IMR-90 (cell line): Measurements from ENCODE around the gene NUDT16. TPM values are rescaled to one million over a fixed set of nuclear protein-coding genes. Genes with fewer than 3 reads are reported as not detected.

Source experiments
- ATAC-seq: fragments of 200-7000 bp; cut with Tn5 transposase; 2 replicates; pipeline ENCODE4 v1.9.1; 2020; ENCODE audit warnings: low read depth, mild to moderate bottlenecking, moderate library complexity
- BruUV-seq: library from RNA; stranded (reverse); fragments of 400-500 nt; replicated peaks from 2 replicates; lab custom pipeline; 2021; lab: Mats Ljungman, UMichigan
- CTCF ChIA-PET: fragments of 300-600 bp; formaldehyde crosslinking; extraction: SDS; loops from one replicate; lab custom pipeline; 2021; ENCODE audit warnings: antibody characterized with exemption; lab: Yijun Ruan, JAX
- POLR2A ChIA-PET: fragments of 300-600 bp; sonication (Branson Sonifier 250); formaldehyde crosslinking; loops from one replicate; lab custom pipeline; 2022; ENCODE audit warnings: antibody characterized with exemption; ENCODE audit not compliant: unreplicated experiment; lab: Charles Lee
- DNase-seq: peaks from one replicate; pipeline ENCODE4 v3.0.0; 2013
- H2AFZ ChIP-seq: replicated peaks from 2 replicates; pipeline ENCODE3; 2013; ENCODE audit warnings: low read length, mild to moderate bottlenecking; ENCODE audit not compliant: poor library complexity
- H2AK5ac ChIP-seq: 2 replicates; pipeline ENCODE4 v1.6.1; 2013; ENCODE audit warnings: low read depth, low read length, inconsistent platforms
- H2AK9ac ChIP-seq: replicated peaks from 2 replicates; pipeline ENCODE3; 2013; ENCODE audit warnings: mild to moderate bottlenecking, low read depth, low read length, moderate library complexity; ENCODE audit not compliant: poor library complexity
- H2BK120ac ChIP-seq: 2 replicates; pipeline ENCODE4 v1.6.1; 2013; ENCODE audit warnings: low read depth, low read length, inconsistent platforms
- H2BK15ac ChIP-seq: 3 replicates; pipeline ENCODE4 v1.6.1; 2013; ENCODE audit warnings: low read depth, low read length, inconsistent platforms
- H2BK20ac ChIP-seq: 2 replicates; pipeline ENCODE4 v1.6.1; 2013; ENCODE audit warnings: low read depth, mild to moderate bottlenecking, inconsistent platforms, low read length, moderate library complexity
- H2BK5ac ChIP-seq: 2 replicates; pipeline ENCODE4 v1.6.1; 2013; ENCODE audit warnings: mild to moderate bottlenecking, low read depth, low read length, inconsistent platforms; ENCODE audit not compliant: poor library complexity, severe bottlenecking
- H3K14ac ChIP-seq: replicated peaks from 2 replicates; pipeline ENCODE4 v1.6.1; 2013; ENCODE audit warnings: low read depth, low read length, inconsistent platforms
- H3K18ac ChIP-seq: 2 replicates; pipeline ENCODE4 v1.6.1; 2013; ENCODE audit warnings: low read depth, low read length, control low read depth
- H3K23ac ChIP-seq: 2 replicates; pipeline ENCODE4 v1.6.1; 2013; ENCODE audit warnings: low read depth, low read length, inconsistent platforms
- H3K27ac ChIP-seq: 2 replicates; pipeline ENCODE4 v1.5.1; 2013; ENCODE audit warnings: mild to moderate bottlenecking, control low read depth, low read length; ENCODE audit not compliant: insufficient read depth
- H3K27me3 ChIP-seq: 2 replicates; pipeline ENCODE4 v1.6.1; 2013; ENCODE audit warnings: low read length; ENCODE audit not compliant: control insufficient read depth, insufficient read depth
- H3K36me3 ChIP-seq: 2 replicates; pipeline ENCODE4 v1.6.1; 2013; ENCODE audit warnings: low read length, mixed read lengths; ENCODE audit not compliant: control insufficient read depth, insufficient read depth
- H3K4ac ChIP-seq: 2 replicates; pipeline ENCODE4 v1.6.1; 2013; ENCODE audit warnings: low read depth, low read length, inconsistent platforms
- H3K4me1 ChIP-seq: 2 replicates; pipeline ENCODE4 v1.6.1; 2013; ENCODE audit warnings: low read length, mixed read lengths; ENCODE audit not compliant: control insufficient read depth, insufficient read depth
- H3K4me2 ChIP-seq: 2 replicates; pipeline ENCODE4 v1.6.1; 2013; ENCODE audit warnings: low read depth, mild to moderate bottlenecking, control low read depth, low read length, moderate library complexity
- H3K4me3 ChIP-seq: 2 replicates; pipeline ENCODE4 v1.5.1; 2013; ENCODE audit warnings: low read depth, mild to moderate bottlenecking, control low read depth, low read length, moderate library complexity; ENCODE audit not compliant: insufficient read depth
- H3K56ac ChIP-seq: 2 replicates; pipeline ENCODE4 v1.6.1; 2013; ENCODE audit warnings: low read length, inconsistent platforms; ENCODE audit not compliant: insufficient read depth; ENCODE audit errors: extremely low read depth
- H3K79me1 ChIP-seq, 2 experiments: 2 replicates each; pipeline ENCODE4 v1.6.1; 2013; ENCODE audit warnings: low read length in 2 of 2, inconsistent platforms in 1 of 2, low read depth in 1 of 2
- H3K9ac ChIP-seq: 2 replicates; pipeline ENCODE4 v1.6.1; 2013; ENCODE audit warnings: low read depth, low read length, control low read depth
- H3K9me1 ChIP-seq: 2 replicates; pipeline ENCODE4 v1.6.1; 2013; ENCODE audit warnings: low read length, inconsistent platforms; ENCODE audit not compliant: insufficient read depth
- H3K9me3 ChIP-seq: 2 replicates; pipeline ENCODE4 v1.6.1; 2013; ENCODE audit warnings: low read length; ENCODE audit not compliant: control insufficient read depth, insufficient read depth
- H4K20me1 ChIP-seq: 2 replicates; pipeline ENCODE4 v1.6.1; 2013; ENCODE audit warnings: low read length, inconsistent platforms; ENCODE audit not compliant: insufficient read depth
- H4K5ac ChIP-seq: 2 replicates; pipeline ENCODE4 v1.6.1; 2013; ENCODE audit warnings: mild to moderate bottlenecking, low read depth, low read length, control low read depth
- H4K8ac ChIP-seq, 2 experiments: 2 replicates each; pipeline ENCODE4 v1.6.1; 2013; ENCODE audit warnings: low read depth in 2 of 2, low read length in 2 of 2, control low read depth in 1 of 2, inconsistent platforms in 1 of 2
- H4K91ac ChIP-seq: 2 replicates; pipeline ENCODE4 v1.6.1; 2013; ENCODE audit warnings: low read depth, low read length, inconsistent platforms; ENCODE audit not compliant: insufficient read depth
- BHLHE40 ChIP-seq: fragments of 150-350 bp; IDR thresholded peaks from 2 replicates; pipeline ENCODE4 v1.6.1; 2016; ENCODE audit warnings: mild to moderate bottlenecking, low read depth, low read length
- CEBPB ChIP-seq: IDR thresholded peaks from 2 replicates; pipeline ENCODE4 v1.6.1; 2012; ENCODE audit warnings: low read depth, low read length, improper control_type of control experiment
- CHD1 ChIP-seq: IDR thresholded peaks from 2 replicates; pipeline ENCODE4 v1.6.1; 2012; ENCODE audit warnings: low read depth, low read length, improper control_type of control experiment
- FOS ChIP-seq: fragments of 150-350 bp; IDR thresholded peaks from 2 replicates; pipeline ENCODE4 v1.6.1; 2016; ENCODE audit warnings: low read depth, low read length
- MAFK ChIP-seq: IDR thresholded peaks from 2 replicates; pipeline ENCODE4 v1.6.1; 2012; ENCODE audit warnings: low read depth, low read length, improper control_type of control experiment
- MAZ ChIP-seq: IDR thresholded peaks from 2 replicates; pipeline ENCODE4 v1.6.1; 2012; ENCODE audit warnings: low read depth, mild to moderate bottlenecking, low read length, improper control_type of control experiment, moderate library complexity, borderline replicate concordance
- MXI1 ChIP-seq: IDR thresholded peaks from 2 replicates; pipeline ENCODE4 v1.6.1; 2012; ENCODE audit warnings: low read depth, mild to moderate bottlenecking, low read length, moderate library complexity, borderline replicate concordance
- NFE2L2 ChIP-seq: fragments of 150-350 bp; IDR thresholded peaks from 2 replicates; pipeline ENCODE4 v1.6.1; 2016; ENCODE audit warnings: low read depth, mild to moderate bottlenecking, low read length
- POLR2A ChIP-seq: IDR thresholded peaks from 2 replicates; pipeline ENCODE4 v1.6.1; 2012; ENCODE audit warnings: mild to moderate bottlenecking, low read depth, low read length
- RAD21 ChIP-seq: IDR thresholded peaks from 2 replicates; pipeline ENCODE4 v1.6.1; 2012; ENCODE audit warnings: low read length, improper control_type of control experiment
- RCOR1 ChIP-seq: IDR thresholded peaks from 2 replicates; pipeline ENCODE4 v1.6.1; 2012; ENCODE audit warnings: mild to moderate bottlenecking, low read length, improper control_type of control experiment; ENCODE audit not compliant: insufficient replicate concordance
- RFX5 ChIP-seq: IDR thresholded peaks from 2 replicates; pipeline ENCODE4 v1.8.0; 2012; ENCODE audit warnings: low read depth, mild to moderate bottlenecking, low read length, moderate library complexity
- SMC3 ChIP-seq: fragments of 150-350 bp; IDR thresholded peaks from 2 replicates; pipeline ENCODE4 v1.6.1; 2016; ENCODE audit warnings: low read depth, mild to moderate bottlenecking, antibody characterized with exemption, low read length, moderate library complexity
- WGBS, 2 experiments: methylation state at CpG; one replicate each; pipeline versions ENCODE4 v1.1.5 to v1.1.7; 2013; ENCODE audit warnings: missing lambda C conversion rate in 2 of 2; ENCODE audit not compliant: insufficient read length in 1 of 2; ENCODE audit errors: extremely low coverage in 2 of 2; 5-methylcytosine and 5-hydroxymethylcytosine counted together
- dilution Hi-C: fragments of 300-500 bp; cut with HindIII; formaldehyde crosslinking; loops from one replicate; pipeline ENCODE4 v1.14.3; 2018; ENCODE audit warnings: low sequenced_read_pairs; ENCODE audit not compliant: unreplicated experiment
- in situ Hi-C: fragments of 300-500 bp; cut with MboI; formaldehyde crosslinking; loops from 3 replicates; pipeline ENCODE4 v1.14.3; 2019; ENCODE audit warnings: low sequenced_read_pairs, inconsistent platforms, mixed read lengths
- intact Hi-C: fragments of 100-400 bp; cut with micrococcal nuclease; formaldehyde crosslinking; loops from 2 replicates; pipeline ENCODE4 v1.10.0; 2022
- polyA plus RNA-seq, 3 experiments: library from polyadenylated mRNA; depleted of rRNA; stranded (reverse); fragments of >200 nt; gene quantifications; 2 replicates each; pipeline ENCODE4 v1.2.3, GENCODE V29; 2012; ENCODE audit warnings: low replicate concordance in 1 of 3
- total RNA-seq: library from RNA; depleted of rRNA; stranded (reverse); fragments of >200 nt; gene quantifications from 2 replicates; pipeline ENCODE4 v1.2.3, GENCODE V29; 2012
- TF ChIP-seq, protein P1 (sequence below): fragments of 150-350 bp; IDR thresholded peaks from 2 replicates; pipeline ENCODE4 v1.6.1; 2016; ENCODE audit warnings: low read depth, mild to moderate bottlenecking, low read length, moderate library complexity, borderline replicate concordance
- TF ChIP-seq, protein P2 (sequence below): conservative IDR thresholded peaks from 2 replicates; pipeline ENCODE4 v1.5.1; 2012; ENCODE audit warnings: mild to moderate bottlenecking, low read depth, low read length, improper control_type of control experiment
- TF ChIP-seq, protein P3 (sequence below): fragments of 150-350 bp; IDR thresholded peaks from 2 replicates; pipeline ENCODE4 v1.6.1; 2017; ENCODE audit warnings: mild to moderate bottlenecking, antibody characterized with exemption, low read length, low read depth

NUDT16 gene
- total and polyA plus RNA-seq, 2 of the 4 experiments (the other 2 are of a cell fraction) = 8.9 to 10.4 TPM

DNA sequence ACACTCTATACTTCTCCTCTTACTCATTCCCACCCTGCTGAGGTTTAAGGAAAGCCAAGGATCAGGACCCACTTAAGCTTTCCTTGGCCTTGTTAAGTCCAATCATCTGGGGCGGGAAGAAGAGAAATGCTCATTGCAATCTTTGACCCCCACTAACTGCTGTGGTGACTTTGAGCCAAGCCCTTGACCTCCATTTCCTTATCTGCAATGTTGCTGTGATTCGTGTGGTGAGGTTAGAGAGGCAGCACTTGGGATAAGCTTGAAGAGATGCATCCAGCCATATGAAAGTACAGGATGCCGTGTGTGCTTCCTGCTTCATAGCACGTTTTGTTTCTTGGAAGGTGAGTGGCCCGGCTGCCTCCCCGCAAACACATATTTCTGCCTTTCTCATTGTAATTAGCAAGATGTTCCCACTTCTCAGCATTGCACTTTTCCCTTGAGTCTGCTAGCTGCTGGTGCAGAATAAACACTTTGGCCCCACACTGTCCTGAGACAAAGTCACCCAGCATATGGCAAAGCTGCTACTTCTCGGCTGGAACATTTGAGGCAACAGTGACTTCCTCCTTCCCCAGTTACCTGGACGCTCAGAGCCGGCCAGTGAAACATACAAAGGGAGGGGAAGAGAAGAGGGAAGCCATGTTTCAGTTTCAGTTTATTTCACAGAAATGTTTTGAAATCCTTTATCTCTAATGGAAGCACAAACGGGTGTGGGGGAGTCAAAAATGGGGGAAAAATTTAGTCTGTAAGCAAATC lies 10.5 kb upstream of the NUDT16 start:
- no peak overlapping the region for H2BK120ac ChIP-seq
- H3K4ac ChIP-seq = no peak overlapping the region
- DNase-seq (no peak), ATAC-seq (no peak)
- no peak overlapping the region for H2BK15ac ChIP-seq
- CTCF ChIA-PET = no interaction called here
- H3K9me3 ChIP-seq = no peaks in the 10 kb centered on the region
- H4K8ac ChIP-seq = no peak overlapping the region
- intact Hi-C loops = no loop called here
- dilution Hi-C loops = no loop called here
- H3K18ac ChIP-seq = no peak overlapping the region
- in situ Hi-C loops = no loop called here
- no peak overlapping the region for H3K9ac ChIP-seq
- H4K91ac ChIP-seq = no peak overlapping the region
- H3K27me3 ChIP-seq = no peaks in the 10 kb centered on the region
- H3K4me1 ChIP-seq = no peaks in the 10 kb centered on the region
- no peak overlapping the region for H2AK5ac ChIP-seq
- H3K14ac ChIP-seq = no peak overlapping the region
- H2AFZ ChIP-seq = no peak overlapping the region
- no peaks in the 10 kb centered on the region for H3K79me1 ChIP-seq
- no peak overlapping the region for H2BK20ac ChIP-seq
- H3K56ac ChIP-seq = no peak overlapping the region
- H2BK5ac ChIP-seq = no peak overlapping the region
- H3K9me1 ChIP-seq = no peaks in the 10 kb centered on the region
- H2AK9ac ChIP-seq = no peak overlapping the region
- TF ChIP-seq SMC3 (no peak), BHLHE40 (no peak), MAZ (no peak), MXI1 (no peak), RFX5 (no peak), RCOR1 (no peak), MAFK (no peak), POLR2A (no peak), CEBPB (no peak), NFE2L2 (no peak), RAD21 (no peak), FOS (no peak), CHD1 (no peak)
- TF ChIP-seq, protein P1, sequence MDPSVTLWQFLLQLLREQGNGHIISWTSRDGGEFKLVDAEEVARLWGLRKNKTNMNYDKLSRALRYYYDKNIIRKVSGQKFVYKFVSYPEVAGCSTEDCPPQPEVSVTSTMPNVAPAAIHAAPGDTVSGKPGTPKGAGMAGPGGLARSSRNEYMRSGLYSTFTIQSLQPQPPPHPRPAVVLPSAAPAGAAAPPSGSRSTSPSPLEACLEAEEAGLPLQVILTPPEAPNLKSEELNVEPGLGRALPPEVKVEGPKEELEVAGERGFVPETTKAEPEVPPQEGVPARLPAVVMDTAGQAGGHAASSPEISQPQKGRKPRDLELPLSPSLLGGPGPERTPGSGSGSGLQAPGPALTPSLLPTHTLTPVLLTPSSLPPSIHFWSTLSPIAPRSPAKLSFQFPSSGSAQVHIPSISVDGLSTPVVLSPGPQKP = no peak
- TF ChIP-seq, protein P2, sequence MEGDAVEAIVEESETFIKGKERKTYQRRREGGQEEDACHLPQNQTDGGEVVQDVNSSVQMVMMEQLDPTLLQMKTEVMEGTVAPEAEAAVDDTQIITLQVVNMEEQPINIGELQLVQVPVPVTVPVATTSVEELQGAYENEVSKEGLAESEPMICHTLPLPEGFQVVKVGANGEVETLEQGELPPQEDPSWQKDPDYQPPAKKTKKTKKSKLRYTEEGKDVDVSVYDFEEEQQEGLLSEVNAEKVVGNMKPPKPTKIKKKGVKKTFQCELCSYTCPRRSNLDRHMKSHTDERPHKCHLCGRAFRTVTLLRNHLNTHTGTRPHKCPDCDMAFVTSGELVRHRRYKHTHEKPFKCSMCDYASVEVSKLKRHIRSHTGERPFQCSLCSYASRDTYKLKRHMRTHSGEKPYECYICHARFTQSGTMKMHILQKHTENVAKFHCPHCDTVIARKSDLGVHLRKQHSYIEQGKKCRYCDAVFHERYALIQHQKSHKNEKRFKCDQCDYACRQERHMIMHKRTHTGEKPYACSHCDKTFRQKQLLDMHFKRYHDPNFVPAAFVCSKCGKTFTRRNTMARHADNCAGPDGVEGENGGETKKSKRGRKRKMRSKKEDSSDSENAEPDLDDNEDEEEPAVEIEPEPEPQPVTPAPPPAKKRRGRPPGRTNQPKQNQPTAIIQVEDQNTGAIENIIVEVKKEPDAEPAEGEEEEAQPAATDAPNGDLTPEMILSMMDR = no peak
- TF ChIP-seq, protein P3, sequence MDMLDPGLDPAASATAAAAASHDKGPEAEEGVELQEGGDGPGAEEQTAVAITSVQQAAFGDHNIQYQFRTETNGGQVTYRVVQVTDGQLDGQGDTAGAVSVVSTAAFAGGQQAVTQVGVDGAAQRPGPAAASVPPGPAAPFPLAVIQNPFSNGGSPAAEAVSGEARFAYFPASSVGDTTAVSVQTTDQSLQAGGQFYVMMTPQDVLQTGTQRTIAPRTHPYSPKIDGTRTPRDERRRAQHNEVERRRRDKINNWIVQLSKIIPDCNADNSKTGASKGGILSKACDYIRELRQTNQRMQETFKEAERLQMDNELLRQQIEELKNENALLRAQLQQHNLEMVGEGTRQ = no peak
- H3K4me3 ChIP-seq = no peak overlapping the region
- H3K36me3 ChIP-seq = peaks cover 13% of the 10 kb centered on the region
- POLR2A ChIA-PET = no interaction called here
- H3K23ac ChIP-seq = no peak overlapping the region
- BruUV-seq = no TSS peak
- H4K20me1 ChIP-seq = no peaks in the 10 kb centered on the region
- H4K5ac ChIP-seq = no peak overlapping the region
- no CpG with 5 or more reads among the region's 10 CpGs for WGBS, 2 experiments
- no peak overlapping the region for H3K4me2 ChIP-seq
- H3K27ac ChIP-seq = no peak overlapping the region
